ENCODE results near the gene TMEM38B. TPM values are rescaled to one million over a fixed set of nuclear protein-coding genes. Genes with fewer than 3 reads are reported as not detected.

TMEM38B gene
- polyA plus RNA-seq, 12 donors = 21.9 to 110 (median 73.6) TPM; not detected in 1

Other genes starting within 250 kb of the TMEM38B start
- gene FSD1L, start 246.5 kb upstream of the TMEM38B start, polyA plus RNA-seq (ENCODE audit: insufficient read length in 12 of 12) = 10 to 100 TPM in 10 of 12 donors, 1 to 10 TPM in 1, not detected in 1; 7.8 to 24.3 (median 17.2) TPM
- gene FKTN, start 136.4 kb upstream of the TMEM38B start, polyA plus RNA-seq (ENCODE audit: insufficient read length in 12 of 12) = 10 to 100 TPM in 11 of 12 donors, not detected in 1; 11.5 to 24.4 (median 18.9) TPM
- 10 to 100 TPM in 10 of 12 donors, 1 to 10 TPM in 1, not detected in 1; 4.5 to 24.6 (median 20.6) TPM for gene TAL2, start 32.1 kb upstream of the TMEM38B start, polyA plus RNA-seq (ENCODE audit: insufficient read length in 12 of 12)

Measured in muscle of arm (tissue), 12 donors.